Measurements from ENCODE around the gene PLCD3.

The PLCD3 gene

GRCh38 chr17:45137561-45138305, 5.4 kb upstream of the PLCD3 start:
- H2AFZ ChIP-seq (ENCODE audit: low read length) = no peak overlapping the region
- H3K9ac ChIP-seq (ENCODE audit: low read length) = no peak overlapping the region
- DNase-seq = no peak
- peaks cover 5% of the 10 kb centered on the region for H3K4me1 ChIP-seq (ENCODE audit: low read length)
- H3K4me2 ChIP-seq (ENCODE audit: low read depth, low read length) = no peak overlapping the region
- H3K9me3 ChIP-seq (replicated peaks; ENCODE audit: insufficient read depth, low read length) = no peaks in the 10 kb centered on the region
- peaks cover 4% of the 10 kb centered on the region for H3F3A ChIP-seq (ENCODE audit: insufficient read depth, low read length)
- H3K27ac ChIP-seq (ENCODE audit: low read length) = no peak overlapping the region
- no peaks in the 10 kb centered on the region for H4K20me1 ChIP-seq (ENCODE audit: insufficient read depth, low read length)
- H3K36me3 ChIP-seq (replicated peaks; ENCODE audit: insufficient read depth, low read length) = no peaks in the 10 kb centered on the region
- no peaks in the 10 kb centered on the region for H3K27me3 ChIP-seq (replicated peaks; ENCODE audit: insufficient read depth, low read length)
- no peaks in the 10 kb centered on the region for H3K9me2 ChIP-seq (replicated peaks; ENCODE audit: insufficient read depth, low read length)
- TF ChIP-seq CTCF (IDR thresholded peaks at IDR 0.05; ENCODE audit: low read length) (no peak), EZH2phosphoT487 (IDR thresholded peaks at IDR 0.05; ENCODE audit: low read length) (no peak), EZH2 (optimal IDR thresholded peaks at IDR 0.05; ENCODE audit: low read depth, low read length) (no peak)
- peaks cover 12% of the 10 kb centered on the region; the same call in 1 of the 2 replicates for H3K79me2 ChIP-seq (ENCODE audit: low read length)
- H3K4me3 ChIP-seq (ENCODE audit: low read length) = no peak overlapping the region

GRCh38 chr17:45136846-45137560, 4.7 kb upstream of the PLCD3 start:
- Histone ChIP-seq H3K4me3 (ENCODE audit: low read length) (no peak overlapping the region), H3K9me3 (replicated peaks; ENCODE audit: insufficient read depth, low read length) (no peaks in the 10 kb centered on the region), H3K79me2 (ENCODE audit: low read length) (peaks cover 12% of the 10 kb centered on the region; the same call in 1 of the 2 replicates), H3K36me3 (replicated peaks; ENCODE audit: insufficient read depth, low read length) (no peaks in the 10 kb centered on the region), H3K27ac (ENCODE audit: low read length) (no peak overlapping the region), H3K27me3 (replicated peaks; ENCODE audit: insufficient read depth, low read length) (no peaks in the 10 kb centered on the region), H3K4me1 (ENCODE audit: low read length) (peaks cover 5% of the 10 kb centered on the region), H3K4me2 (ENCODE audit: low read depth, low read length) (no peak overlapping the region), H2AFZ (ENCODE audit: low read length) (no peak overlapping the region), H3F3A (ENCODE audit: insufficient read depth, low read length) (peaks cover 6% of the 10 kb centered on the region), H3K9ac (ENCODE audit: low read length) (no peak overlapping the region), H4K20me1 (ENCODE audit: insufficient read depth, low read length) (no peaks in the 10 kb centered on the region), H3K9me2 (replicated peaks; ENCODE audit: insufficient read depth, low read length) (no peaks in the 10 kb centered on the region)
- no peak for DNase-seq
- TF ChIP-seq CTCF (IDR thresholded peaks at IDR 0.05; ENCODE audit: low read length) = no peak
- TF ChIP-seq EZH2 (optimal IDR thresholded peaks at IDR 0.05; ENCODE audit: low read depth, low read length) = no peak
- no peak for TF ChIP-seq EZH2phosphoT487 (IDR thresholded peaks at IDR 0.05; ENCODE audit: low read length)

GRCh38 chr17:45135978-45136791, 3.9 kb upstream of the PLCD3 start:
- peak overlapping the region; percentile 85 for H3K4me3 ChIP-seq (ENCODE audit: low read length)
- H3K4me2 ChIP-seq (ENCODE audit: low read depth, low read length) = peak overlapping the region; percentile 97
- H3K27ac ChIP-seq (ENCODE audit: low read length) = peak overlapping the region; percentile 7; the same call in 1 of the 2 replicates
- H4K20me1 ChIP-seq (ENCODE audit: insufficient read depth, low read length) = no peaks in the 10 kb centered on the region
- H3K9ac ChIP-seq (ENCODE audit: low read length) = peak overlapping the region; percentile 72
- H3K36me3 ChIP-seq (replicated peaks; ENCODE audit: insufficient read depth, low read length) = no peaks in the 10 kb centered on the region
- 0 out of 2 replicates have a peak, but pooled peaks cover 1% of the 10 kb centered on the region for H3K27me3 ChIP-seq (replicated peaks; ENCODE audit: insufficient read depth, low read length)
- H2AFZ ChIP-seq (ENCODE audit: low read length) = peak overlapping the region; percentile 79
- H3F3A ChIP-seq (ENCODE audit: insufficient read depth, low read length) = peaks cover 6% of the 10 kb centered on the region
- DNase-seq = no peak
- H3K79me2 ChIP-seq (ENCODE audit: low read length) = peaks cover 12% of the 10 kb centered on the region; the same call in 1 of the 2 replicates
- peaks cover 10% of the 10 kb centered on the region for H3K4me1 ChIP-seq (ENCODE audit: low read length)
- TF ChIP-seq EZH2 (optimal IDR thresholded peaks at IDR 0.05; ENCODE audit: low read depth, low read length) (no peak), CTCF (IDR thresholded peaks at IDR 0.05; ENCODE audit: low read length) (no peak), EZH2phosphoT487 (IDR thresholded peaks at IDR 0.05; ENCODE audit: low read length) (no peak)
- no peaks in the 10 kb centered on the region for H3K9me3 ChIP-seq (replicated peaks; ENCODE audit: insufficient read depth, low read length)
- H3K9me2 ChIP-seq (replicated peaks; ENCODE audit: insufficient read depth, low read length) = no peaks in the 10 kb centered on the region
